Spinal cord (tissue), 10 donors: ENCODE measurements around the gene SYDE1. TPM values are rescaled to one million over a fixed set of nuclear protein-coding genes. Genes with fewer than 3 reads are reported as not detected.

Source experiments
- DNase-seq, 6 donors: peaks; one replicate each; pipeline versions ENCODE4 v3.0.0 to v3.0.0-alpha.2; 2013 to 2015; ENCODE audit warnings: low spot score in 6 of 6, low read depth in 4 of 6
- H3K27ac ChIP-seq: one replicate; pipeline ENCODE4 v1.5.1; 2013; ENCODE audit warnings: low read depth, low read length, control low read depth
- H3K27me3 ChIP-seq: one replicate; pipeline ENCODE4 v1.6.1; 2013; ENCODE audit warnings: low read length; ENCODE audit not compliant: control insufficient read depth, insufficient read depth
- H3K36me3 ChIP-seq: one replicate; pipeline ENCODE4 v1.6.1; 2013; ENCODE audit warnings: low read length; ENCODE audit not compliant: control insufficient read depth, insufficient read depth
- H3K4me1 ChIP-seq: one replicate; pipeline ENCODE4 v1.6.1; 2013; ENCODE audit warnings: low read length; ENCODE audit not compliant: control insufficient read depth, insufficient read depth
- H3K4me3 ChIP-seq: one replicate; pipeline ENCODE4 v1.5.1; 2013; ENCODE audit warnings: low read depth, low read length, control low read depth
- H3K9me3 ChIP-seq: one replicate; pipeline ENCODE4 v1.6.1; 2013; ENCODE audit warnings: low read length; ENCODE audit not compliant: control insufficient read depth, insufficient read depth
- WGBS: methylation state at CpG from one replicate; pipeline ENCODE4 v1.1.5; 2013; ENCODE audit warnings: missing lambda C conversion rate; ENCODE audit not compliant: insufficient coverage; 5-methylcytosine and 5-hydroxymethylcytosine counted together
- polyA plus RNA-seq, 2 donors: library from polyadenylated mRNA; unstranded; fragments of 120-200 nt; gene quantifications; one replicate each; pipeline ENCODE4 v1.2.1, GENCODE V29; 2013; ENCODE audit not compliant: insufficient read length in 2 of 2
- total RNA-seq, 2 donors: library from RNA; depleted of rRNA in 1 of 2; stranded (reverse); fragments of 120-200 nt in 1 of 2; fragments of >200 nt in 1 of 2; gene quantifications; one replicate each; pipeline versions ENCODE4 v1.2.3 to v1.2.4, GENCODE V29; 2013 to 2014
- donor health status: healthy.

The SYDE1 gene
- total and polyA plus RNA-seq, 4 donors: 6.8 to 19.6 (median 12.1) TPM

DNA sequence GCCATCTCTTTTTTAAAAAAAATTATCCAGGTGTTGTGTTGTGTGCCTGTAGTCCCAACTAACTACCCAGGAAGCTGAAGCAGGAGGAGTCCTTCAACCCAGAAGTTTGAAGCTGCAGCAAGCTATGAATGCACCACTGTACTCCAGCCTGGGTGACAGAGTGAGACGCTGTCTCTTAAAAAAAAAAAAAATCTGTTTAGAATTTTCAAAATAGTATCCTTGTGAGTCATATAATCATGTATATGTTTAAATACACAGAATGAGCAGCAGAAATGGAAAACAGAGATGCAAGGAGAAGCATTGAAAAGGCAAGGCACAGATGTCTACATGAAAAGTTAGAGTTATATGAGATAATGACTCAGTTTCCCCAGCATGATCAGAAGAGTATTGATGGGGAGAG is 31.2 kb downstream of the SYDE1 start:
- no peaks in the 10 kb centered on the region for H3K4me1 ChIP-seq
- H3K36me3 ChIP-seq: no peaks in the 10 kb centered on the region
- no peaks in the 10 kb centered on the region for H3K27me3 ChIP-seq
- H3K9me3 ChIP-seq: no peaks in the 10 kb centered on the region
- DNase-seq: no peak
- no peak overlapping the region for H3K4me3 ChIP-seq
- WGBS: no CpG with 5 or more reads among the region's 1 CpG
- H3K27ac ChIP-seq: no peak overlapping the region

GRCh38 chr19:15141143-15141542 is 33.9 kb downstream of the SYDE1 start:
- no peak for DNase-seq
- Histone ChIP-seq H3K4me3 (no peak overlapping the region), H3K27ac (no peak overlapping the region), H3K36me3 (no peaks in the 10 kb centered on the region), H3K4me1 (no peaks in the 10 kb centered on the region), H3K9me3 (no peaks in the 10 kb centered on the region), H3K27me3 (no peaks in the 10 kb centered on the region)
- 83% methylated on average over 25 of the region's 25 CpGs for WGBS

GRCh38 chr19:15142313-15142712 is 35.1 kb downstream of the SYDE1 start:
- H3K4me3 ChIP-seq: no peak overlapping the region
- DNase-seq: no peak
- no peaks in the 10 kb centered on the region for H3K27me3 ChIP-seq
- no peaks in the 10 kb centered on the region for H3K9me3 ChIP-seq
- no peaks in the 10 kb centered on the region for H3K36me3 ChIP-seq
- H3K27ac ChIP-seq: no peak overlapping the region
- WGBS: no CpG with 5 or more reads among the region's 5 CpGs
- no peaks in the 10 kb centered on the region for H3K4me1 ChIP-seq

DNA sequence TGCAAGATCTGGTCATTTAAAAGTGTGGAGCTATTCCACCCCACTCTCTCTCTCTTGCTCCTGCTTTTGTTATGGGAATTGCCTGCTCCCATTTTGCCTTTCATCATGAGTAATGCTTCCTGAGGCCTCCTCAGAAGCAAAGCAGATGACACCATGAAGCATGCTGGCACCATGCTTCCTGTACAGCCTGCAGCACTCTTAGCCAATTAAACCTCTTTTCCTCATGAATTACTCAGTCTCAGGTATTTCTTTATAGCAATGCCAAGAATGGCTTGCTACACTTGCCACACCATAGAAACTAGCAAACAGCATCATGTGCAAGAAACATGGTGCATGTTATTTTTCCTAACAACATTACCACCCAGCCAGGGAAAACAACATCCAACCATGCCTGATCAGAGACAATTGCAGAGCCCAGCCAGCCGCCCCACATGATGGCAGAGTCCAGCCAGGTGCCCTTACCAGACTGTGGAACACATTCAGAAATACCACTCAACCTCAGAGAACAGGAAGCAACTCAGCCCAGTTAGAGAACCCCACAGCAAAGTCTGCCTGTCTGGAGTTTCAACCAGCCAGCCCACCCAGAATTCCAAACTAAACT is 36.9 kb downstream of the SYDE1 start:
- H3K4me1 ChIP-seq: no peaks in the 10 kb centered on the region
- H3K36me3 ChIP-seq: no peaks in the 10 kb centered on the region
- H3K27ac ChIP-seq: no peak overlapping the region
- H3K27me3 ChIP-seq: no peaks in the 10 kb centered on the region
- no peak overlapping the region for H3K4me3 ChIP-seq
- 90% methylated on average over 1 of the region's 1 CpG for WGBS
- no peak for DNase-seq
- H3K9me3 ChIP-seq: no peaks in the 10 kb centered on the region

GRCh38 chr19:15147090-15147489 is 39.9 kb downstream of the SYDE1 start:
- WGBS: 100% methylated on average over 1 of the region's 1 CpG
- H3K4me3 ChIP-seq: no peak overlapping the region

GRCh38 chr19:15149737-15150136 is 42.5 kb downstream of the SYDE1 start:
- Histone ChIP-seq H3K27me3 (no peaks in the 10 kb centered on the region), H3K4me3 (no peak overlapping the region), H3K27ac (no peak overlapping the region), H3K36me3 (no peaks in the 10 kb centered on the region), H3K9me3 (no peaks in the 10 kb centered on the region), H3K4me1 (no peaks in the 10 kb centered on the region)
- DNase-seq: no peak
- WGBS: 100% methylated on average over 4 of the region's 5 CpGs

More at GRCh38 chr19:15147090-15147489, 39.9 kb downstream of the SYDE1 start:
- Histone ChIP-seq H3K4me1 (no peaks in the 10 kb centered on the region), H3K9me3 (no peaks in the 10 kb centered on the region), H3K27me3 (no peaks in the 10 kb centered on the region), H3K27ac (no peak overlapping the region), H3K36me3 (no peaks in the 10 kb centered on the region)
- DNase-seq: no peak

DNA sequence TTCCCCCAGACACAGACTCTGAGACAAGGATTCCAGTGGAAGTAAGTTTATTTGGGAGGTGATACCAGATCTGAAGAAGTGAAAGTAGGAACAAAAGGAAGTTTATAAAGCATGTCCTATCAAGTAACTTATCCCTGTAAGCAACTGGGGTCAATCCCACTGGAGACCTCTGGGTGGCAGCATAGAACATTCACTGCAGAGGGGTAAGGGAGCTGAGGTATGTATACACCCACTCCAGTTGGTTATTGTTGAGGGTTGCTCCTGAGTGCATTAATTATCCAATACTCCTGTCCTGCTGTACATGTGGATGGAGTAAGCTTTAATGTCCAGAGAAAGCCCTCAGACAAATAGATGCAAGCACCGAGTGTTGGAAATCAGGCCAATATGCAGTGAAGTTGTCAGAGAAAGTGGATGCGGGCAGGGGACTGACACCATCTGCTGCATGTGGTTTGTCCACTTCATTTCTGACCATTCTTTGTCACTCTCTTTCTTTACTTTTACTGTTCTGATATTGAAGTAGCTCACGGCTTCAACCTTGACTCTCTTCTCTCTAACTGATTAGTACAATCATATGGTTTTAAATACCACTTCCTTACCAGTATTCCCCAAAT is 46.9 kb downstream of the SYDE1 start:
- no peaks in the 10 kb centered on the region for H3K36me3 ChIP-seq
- no peak overlapping the region for H3K4me3 ChIP-seq
- no peaks in the 10 kb centered on the region for H3K27me3 ChIP-seq
- H3K4me1 ChIP-seq: no peaks in the 10 kb centered on the region
- WGBS: 100% methylated on average over 3 of the region's 3 CpGs
- DNase-seq: peak in 1 of 6 donors; percentile 7
- H3K27ac ChIP-seq: no peak overlapping the region
- H3K9me3 ChIP-seq: no peaks in the 10 kb centered on the region

- no peak for DNase-seq
- Histone ChIP-seq H3K27me3 (no peaks in the 10 kb centered on the region), H3K4me3 (no peak overlapping the region), H3K27ac (no peak overlapping the region), H3K4me1 (no peaks in the 10 kb centered on the region), H3K9me3 (peaks cover 7% of the 10 kb centered on the region), H3K36me3 (peaks cover 8% of the 10 kb centered on the region)
- WGBS: 95% methylated on average over 5 of the region's 5 CpGs
Measured at GRCh38 chr19:15155296-15155695, 48.1 kb downstream of the SYDE1 start.

- peaks cover 19% of the 10 kb centered on the region for H3K36me3 ChIP-seq
- 100% methylated on average over 1 of the region's 4 CpGs for WGBS
- DNase-seq: no peak
- H3K9me3 ChIP-seq: peaks cover 7% of the 10 kb centered on the region
- no peak overlapping the region for H3K27ac ChIP-seq
- H3K4me3 ChIP-seq: no peak overlapping the region
- H3K27me3 ChIP-seq: no peaks in the 10 kb centered on the region
- no peaks in the 10 kb centered on the region for H3K4me1 ChIP-seq
Measured at GRCh38 chr19:15156391-15156790, 49.2 kb downstream of the SYDE1 start.

DNA sequence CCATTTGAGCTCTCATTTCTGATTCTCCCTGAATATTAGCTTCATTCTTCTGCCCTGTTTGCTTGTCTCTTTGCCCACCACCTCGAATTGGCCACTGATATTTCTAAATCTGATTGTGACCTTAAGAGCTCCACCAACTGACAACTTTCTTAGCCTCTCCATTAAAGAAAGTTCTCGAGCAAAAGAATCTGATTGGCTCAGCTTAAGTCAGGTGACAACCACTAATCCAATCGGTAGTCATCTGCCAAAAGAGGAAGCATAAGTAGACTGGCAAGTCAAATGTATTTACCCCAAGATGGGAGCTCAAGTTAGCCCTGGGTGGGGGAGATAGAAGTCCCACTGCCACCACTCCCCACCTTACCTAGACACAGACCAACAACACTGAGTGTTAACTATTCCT is 52.0 kb downstream of the SYDE1 start:
- Histone ChIP-seq H3K9me3 (peaks cover 7% of the 10 kb centered on the region), H3K27me3 (no peaks in the 10 kb centered on the region), H3K27ac (no peak overlapping the region), H3K36me3 (peaks cover 42% of the 10 kb centered on the region), H3K4me1 (no peaks in the 10 kb centered on the region), H3K4me3 (no peak overlapping the region)
- WGBS: 94% methylated on average over 2 of the region's 3 CpGs
- no peak for DNase-seq
